Measurements from ENCODE around the gene C16orf96.

DNA sequence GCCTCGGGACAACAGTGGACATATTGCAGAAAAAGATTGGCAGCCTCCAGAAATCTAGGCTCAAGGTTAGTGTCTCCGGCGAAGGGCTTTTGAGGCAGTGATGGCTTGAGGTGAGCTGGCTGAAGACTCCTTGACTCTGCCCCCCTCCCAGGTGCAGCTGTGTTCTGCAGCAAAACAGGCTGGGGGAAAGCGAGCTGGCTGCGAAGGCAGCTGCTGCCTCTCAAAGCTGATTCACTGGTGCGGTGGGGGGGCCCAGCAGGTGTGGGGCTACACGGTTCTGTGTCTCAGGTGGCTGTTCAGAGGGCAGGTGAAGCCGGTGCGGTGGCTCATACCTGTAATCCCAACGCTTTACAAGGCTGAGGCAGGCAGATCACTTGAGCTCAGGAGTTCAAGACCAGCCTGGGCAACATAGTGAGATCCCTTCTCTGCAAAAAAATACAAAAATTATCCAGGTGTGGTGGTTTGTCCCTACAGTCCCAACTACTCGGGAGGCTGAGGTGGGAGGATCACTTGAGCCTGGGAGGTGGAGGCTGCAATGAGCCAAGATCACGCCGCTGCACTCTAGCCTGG is 22.9 kb downstream of the C16orf96 start:
- TF ChIP-seq, protein P1, sequence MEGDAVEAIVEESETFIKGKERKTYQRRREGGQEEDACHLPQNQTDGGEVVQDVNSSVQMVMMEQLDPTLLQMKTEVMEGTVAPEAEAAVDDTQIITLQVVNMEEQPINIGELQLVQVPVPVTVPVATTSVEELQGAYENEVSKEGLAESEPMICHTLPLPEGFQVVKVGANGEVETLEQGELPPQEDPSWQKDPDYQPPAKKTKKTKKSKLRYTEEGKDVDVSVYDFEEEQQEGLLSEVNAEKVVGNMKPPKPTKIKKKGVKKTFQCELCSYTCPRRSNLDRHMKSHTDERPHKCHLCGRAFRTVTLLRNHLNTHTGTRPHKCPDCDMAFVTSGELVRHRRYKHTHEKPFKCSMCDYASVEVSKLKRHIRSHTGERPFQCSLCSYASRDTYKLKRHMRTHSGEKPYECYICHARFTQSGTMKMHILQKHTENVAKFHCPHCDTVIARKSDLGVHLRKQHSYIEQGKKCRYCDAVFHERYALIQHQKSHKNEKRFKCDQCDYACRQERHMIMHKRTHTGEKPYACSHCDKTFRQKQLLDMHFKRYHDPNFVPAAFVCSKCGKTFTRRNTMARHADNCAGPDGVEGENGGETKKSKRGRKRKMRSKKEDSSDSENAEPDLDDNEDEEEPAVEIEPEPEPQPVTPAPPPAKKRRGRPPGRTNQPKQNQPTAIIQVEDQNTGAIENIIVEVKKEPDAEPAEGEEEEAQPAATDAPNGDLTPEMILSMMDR (IDR thresholded peaks at IDR 0.05; ENCODE audit: low read length) = no peak
- no peak for TF ChIP-seq EZH2 (IDR thresholded peaks at IDR 0.05; ENCODE audit: borderline replicate concordance, low read length)

Measured in OCI-LY1 (cell line).